Activated T-helper 9 cell treated with anti-CD3 and anti-CD28 coated beads, Interleukin-2, amount 50 U/mL, for 16 hours (primary cell): ENCODE data around the gene SLC8A2.
A peak's percentile ranks its signal among the peaks of the same experiment; 100 is the strongest.
"Not testable (repeated sequence)": the region's sequence is repeated elsewhere in the genome, so short reads cannot be mapped to it uniquely, and the experiment has no call there.

ENCODE experiments used
- DNase-seq: peaks from one replicate; pipeline ENCODE4 v3.0.0-alpha.2; 2020; ENCODE audit warnings: low read depth

Gene SLC8A2

DNA sequence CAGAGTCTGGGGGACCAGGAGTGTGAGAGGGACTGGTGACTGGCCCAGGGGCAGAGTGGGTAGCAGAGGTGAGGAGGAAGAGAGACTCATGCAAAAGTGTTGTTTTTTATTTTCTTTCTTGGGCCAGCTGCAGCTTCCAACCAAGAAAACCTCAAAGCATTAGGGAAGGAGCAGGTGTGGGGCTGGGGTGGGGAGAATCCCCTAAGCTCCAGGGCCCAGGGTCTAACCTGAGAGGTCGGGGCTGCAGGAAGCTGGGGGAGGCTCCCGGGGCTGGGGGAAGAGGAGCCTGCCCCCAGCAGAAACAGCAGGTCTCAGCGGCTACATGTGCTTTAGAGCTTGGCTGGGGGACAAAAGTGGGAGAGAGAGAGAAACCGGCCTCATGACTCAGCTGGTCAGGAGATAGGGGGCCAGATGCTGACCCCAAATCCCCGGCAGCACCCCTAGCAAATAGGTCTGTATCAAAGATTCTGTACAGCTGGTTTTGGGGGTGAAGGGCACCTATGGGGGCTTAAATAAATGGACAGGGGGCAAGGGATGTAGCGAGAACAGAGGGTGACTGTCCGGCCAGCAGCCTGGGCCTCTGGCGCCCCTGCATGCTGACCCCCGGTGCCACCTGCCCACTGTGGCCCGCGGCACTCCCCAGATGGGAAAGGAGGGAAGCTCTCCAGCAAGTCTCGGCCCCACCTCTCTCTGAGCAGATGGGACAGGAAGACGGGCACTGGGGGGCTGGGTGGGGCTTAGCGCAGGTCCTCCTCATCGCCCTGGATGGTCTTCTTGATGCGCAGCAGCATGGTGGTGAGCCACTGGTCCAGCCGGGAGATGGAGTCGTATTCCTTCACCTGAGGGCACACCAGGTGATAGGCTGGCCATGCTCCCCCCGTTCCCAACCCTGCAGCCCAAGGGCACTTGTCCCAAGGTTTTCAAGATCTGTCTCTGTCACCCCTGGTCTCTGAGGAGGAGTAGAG is 16.1 kb upstream of the SLC8A2 start:
- no peak for DNase-seq

DNA sequence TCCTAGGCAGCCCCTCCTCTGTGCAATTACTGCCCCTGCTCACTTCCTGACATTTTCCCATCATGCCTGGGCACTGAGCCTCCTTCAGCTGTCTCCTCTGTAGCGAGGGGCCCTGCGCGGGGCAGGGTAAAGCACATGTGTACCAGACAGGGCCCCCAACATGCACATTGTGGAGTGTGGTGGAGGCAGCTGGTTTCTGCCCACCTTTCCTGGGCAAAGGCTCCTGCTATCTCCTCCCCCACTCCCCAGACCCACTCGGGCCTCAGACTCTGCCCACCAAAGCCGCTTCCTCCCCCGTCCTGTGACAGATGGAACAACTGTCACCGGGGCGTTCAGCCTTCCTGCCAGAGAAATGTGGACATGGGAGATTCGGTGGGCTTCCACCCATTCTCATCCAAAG is 15.2 kb upstream of the SLC8A2 start:
- DNase-seq = no peak

DNA sequence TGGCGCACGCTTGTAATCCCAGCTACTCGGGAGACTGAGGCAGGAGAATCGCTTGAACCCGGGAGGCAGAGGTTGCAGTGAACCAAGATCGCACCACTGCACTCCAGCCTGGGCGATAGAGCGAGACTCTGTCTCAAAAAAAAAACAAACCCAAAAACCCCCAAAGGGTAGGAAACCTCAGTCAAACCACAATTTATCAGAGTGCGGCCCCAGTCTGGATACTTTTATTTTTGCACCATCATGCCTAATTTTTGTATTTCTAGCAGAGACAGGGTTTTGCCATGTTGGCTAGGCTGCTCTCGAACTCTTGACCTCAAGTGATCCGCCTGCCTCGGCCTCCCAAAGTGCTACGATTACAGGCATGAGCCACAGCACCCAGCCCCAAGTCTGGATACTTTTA is 14.5 kb upstream of the SLC8A2 start:
- not testable (repeated sequence) for DNase-seq

DNA sequence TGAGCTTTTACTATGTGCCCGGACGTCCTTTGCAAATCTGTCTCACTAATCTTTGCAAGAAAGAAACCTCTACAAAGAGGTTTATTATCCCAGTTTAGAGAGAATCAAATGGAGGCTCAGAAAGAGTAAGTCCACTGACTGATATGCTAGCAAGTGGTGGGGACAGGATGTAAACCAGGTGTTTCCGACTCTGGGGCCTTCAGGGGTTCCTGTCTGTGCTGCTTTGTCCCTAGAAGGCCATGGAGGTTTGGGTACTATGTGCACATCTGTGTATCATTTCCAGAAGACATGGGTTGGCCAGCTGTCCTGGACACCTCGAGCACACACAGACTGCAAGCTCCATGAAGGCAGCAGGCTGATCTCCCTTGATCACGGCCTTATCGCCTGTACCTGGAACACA is 13.5 kb upstream of the SLC8A2 start:
- DNase-seq = no peak

DNA sequence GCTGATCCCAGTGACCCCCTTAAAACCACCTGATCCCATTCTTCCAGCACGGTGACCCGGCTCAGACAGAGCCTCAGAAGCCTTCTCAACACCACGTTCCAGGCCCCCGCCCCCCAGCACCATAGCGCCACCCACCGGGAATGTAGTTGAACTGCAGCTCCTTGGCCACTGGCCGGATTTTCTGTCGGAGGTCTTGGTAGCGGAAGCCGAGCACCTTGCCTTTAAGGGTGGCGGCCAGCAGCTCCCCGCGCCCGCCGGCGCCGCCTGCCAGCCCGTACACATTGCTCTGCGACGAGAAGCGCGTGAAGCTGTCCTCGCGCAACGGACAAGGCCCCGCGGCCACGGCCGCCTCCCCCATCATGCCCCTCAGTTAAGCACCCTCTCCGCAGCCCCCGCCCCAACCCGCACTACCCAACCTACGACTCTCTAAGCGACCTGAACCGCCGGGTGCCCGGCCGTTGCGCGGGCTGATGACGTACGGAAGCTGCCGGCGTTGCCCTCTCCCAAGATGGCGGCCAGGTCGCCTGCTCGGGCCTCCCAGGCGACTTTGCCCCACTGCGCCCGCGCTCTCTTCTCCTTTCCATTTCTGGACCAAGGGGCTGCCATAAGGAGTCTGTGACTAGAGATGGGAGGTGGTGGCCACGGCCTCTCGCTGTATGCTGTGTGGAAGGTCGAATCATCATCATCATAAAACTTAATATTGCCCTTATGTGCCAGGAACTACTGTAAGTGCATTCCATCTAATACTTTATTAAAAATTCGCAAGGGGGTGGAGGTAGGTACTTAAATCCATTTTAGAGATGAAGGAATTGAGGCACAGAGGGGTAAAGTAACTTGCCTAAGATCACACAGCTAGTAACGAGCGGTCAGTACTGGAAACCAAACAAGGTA is 12.4 kb upstream of the SLC8A2 start, which contains the start of gene KPTN:
KPTN (minus strand) TSS at position 420 of the 891 bp plus-strand sequence; CDS start at position 361, 59 bp downstream.
- peak; percentile 84 for DNase-seq

DNA sequence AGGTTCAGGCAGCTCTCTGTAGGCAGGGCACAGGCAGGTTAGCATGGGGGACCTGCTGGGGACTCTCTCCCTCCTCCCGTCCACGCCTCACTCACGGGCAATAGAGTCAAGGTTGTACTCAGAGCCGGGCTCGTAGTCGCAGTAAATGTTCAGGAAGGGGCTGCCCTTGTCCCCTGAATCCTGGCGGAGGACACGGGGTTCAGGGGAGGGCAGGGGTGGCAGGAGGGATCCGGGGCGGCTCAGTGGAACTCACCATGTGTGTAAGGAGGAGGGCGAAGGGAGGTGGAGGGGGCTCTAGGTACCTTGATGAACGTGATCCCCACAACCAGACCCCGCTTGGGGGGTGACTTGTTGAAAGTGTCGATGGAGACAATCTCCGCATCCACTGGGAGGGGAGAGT is 11.5 kb upstream of the SLC8A2 start:
- DNase-seq = no peak

DNA sequence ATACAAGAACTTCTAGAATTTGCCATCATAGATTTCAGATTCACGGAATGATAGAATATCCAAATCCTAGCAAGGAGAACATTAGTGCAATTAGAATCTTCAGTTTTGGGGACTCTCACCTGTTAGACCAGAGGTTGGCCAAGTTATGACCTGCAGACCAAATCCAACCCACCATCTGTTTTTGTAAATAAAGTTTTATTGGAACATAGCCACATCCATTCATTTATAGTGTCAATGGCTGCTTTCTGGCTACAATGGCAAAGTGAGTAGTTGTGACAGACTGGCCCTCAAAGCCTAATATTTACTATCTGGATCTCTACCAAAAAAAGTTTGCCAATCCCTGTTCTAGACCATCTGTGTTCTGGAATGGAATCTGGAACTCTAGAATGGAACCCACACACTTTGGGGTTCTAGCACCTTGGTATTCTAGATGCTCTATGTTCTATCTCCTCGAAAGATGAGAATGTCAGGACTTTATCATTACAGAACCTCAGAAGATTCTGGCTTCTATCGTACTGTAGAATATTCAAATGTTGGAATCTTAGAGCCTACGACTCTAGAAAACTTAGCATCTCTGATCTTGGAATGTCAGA is 9.9 kb upstream of the SLC8A2 start:
- no peak for DNase-seq

DNA sequence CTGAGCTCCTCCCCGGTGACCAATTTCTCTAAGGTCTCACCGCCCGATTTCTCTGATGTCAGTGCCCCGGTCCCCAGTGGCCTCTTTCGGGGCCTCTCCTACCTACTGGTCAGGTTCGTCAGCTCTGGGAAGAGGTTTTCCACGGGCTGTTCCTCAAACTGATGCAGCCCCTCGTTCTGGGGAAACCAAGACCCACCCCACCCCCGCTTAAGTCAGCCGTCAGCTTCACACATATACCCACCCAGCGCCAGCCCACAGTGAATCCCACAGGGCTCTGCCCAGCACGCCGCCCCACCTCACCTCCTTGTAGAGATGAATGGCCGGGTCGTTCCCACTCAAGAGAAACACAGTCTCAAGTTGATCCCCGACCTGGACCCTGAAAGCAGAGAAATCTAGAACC is 9.0 kb upstream of the SLC8A2 start:
- DNase-seq = no peak

DNA sequence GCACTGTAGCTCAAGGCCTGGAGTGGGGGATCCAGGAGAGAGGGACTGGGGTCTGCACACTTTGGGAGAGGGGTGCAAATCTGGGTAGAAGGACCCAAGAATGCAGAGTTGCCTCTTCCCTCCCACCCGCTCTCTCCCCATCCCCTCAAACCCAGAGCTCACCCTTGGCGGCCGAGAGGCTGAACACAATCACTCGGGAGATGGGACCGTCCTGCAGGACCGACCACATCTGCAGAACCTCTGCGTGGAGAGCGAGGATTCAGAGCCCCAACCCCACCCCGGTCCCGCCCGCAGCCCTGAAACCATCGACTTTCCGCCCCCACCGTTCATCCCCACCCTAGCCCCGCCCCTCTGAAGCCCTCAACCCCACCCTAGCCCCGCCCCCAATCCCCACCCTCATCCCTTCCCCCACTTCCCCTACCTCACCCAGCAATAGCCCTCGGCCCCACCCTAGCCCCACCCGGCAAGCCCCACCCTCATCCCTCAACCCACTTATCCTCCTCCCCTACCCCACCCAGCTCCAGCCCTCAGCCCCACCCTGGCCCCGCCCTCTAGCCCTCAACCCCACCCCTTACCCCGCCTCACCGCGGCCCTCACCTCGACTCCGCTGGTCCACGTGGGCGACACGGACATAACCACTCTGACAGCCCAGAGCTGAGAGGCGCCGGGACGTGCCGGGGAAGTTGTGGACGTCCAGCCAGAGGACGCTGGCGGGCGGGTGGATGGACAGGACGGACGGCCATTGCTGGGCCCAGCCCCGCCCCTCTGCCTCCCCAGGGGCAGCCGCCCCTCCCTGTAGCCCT is 8.2 kb upstream of the SLC8A2 start:
- no peak for DNase-seq

DNA sequence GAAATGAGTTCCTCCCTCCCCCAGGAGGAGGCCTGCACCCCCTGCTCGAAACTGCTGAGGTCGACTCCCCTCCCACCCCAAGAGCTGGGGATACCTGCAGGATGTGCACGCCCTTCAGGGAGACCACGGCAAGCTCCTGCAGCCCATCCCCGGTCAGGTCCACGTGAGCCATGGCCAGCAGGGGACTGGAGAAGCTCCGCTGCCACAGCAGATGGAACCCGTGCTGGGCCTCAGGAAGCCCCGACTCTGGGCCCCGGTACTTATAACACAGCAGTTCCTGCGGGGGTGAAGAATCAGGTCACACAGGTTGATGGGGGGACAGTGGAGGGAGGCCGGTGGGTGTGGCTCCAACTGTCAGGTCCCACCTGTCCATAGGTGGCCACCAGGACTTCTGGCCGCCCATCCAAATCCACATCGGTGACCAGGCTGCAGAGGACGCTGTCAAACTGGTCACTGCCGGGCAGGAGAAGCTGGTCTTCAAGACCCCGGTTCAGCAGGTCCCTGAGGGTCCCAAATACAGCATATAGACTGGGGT is 4.8 kb upstream of the SLC8A2 start:
- no peak for DNase-seq

DNA sequence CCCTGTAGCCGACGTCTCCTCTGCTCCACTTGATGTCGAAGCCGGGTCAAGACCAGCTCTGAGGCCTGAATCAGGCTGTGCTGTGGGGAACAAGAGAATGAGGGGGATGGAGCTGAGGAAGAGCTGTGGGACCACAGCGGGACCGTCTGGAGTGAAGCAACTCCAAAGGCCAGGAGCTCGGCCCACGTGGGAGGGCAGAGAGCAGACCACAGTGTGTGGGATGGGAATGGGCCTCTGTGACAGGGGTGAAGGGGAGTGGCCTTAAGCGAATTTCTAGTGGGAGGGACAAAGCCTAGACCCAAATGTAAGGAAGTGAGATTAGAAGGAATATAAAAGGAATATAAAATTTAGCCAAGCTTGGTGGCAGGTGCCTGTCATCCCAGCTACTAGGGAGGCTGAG is 3.8 kb upstream of the SLC8A2 start:
- DNase-seq = no peak

DNA sequence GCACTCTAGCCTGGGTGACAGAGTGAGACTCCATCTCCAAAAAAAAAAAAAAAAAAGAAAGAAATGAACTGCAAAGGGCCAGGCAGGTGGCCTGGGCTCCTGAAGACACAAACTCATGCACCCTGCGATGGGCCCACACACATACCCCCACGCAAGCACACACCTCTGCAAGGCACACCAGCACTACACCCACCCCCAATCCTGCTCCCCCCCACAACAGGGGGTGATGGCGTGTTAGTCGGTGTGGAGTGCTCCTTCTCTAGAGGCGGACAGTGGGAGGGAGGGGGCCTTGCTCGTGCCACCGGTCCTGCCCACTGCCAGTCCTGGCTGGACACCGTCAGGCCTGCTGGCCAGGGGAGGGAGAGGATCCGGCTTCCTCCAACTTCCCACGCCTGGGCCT is 1.6 kb upstream of the SLC8A2 start:
- no peak for DNase-seq

DNA sequence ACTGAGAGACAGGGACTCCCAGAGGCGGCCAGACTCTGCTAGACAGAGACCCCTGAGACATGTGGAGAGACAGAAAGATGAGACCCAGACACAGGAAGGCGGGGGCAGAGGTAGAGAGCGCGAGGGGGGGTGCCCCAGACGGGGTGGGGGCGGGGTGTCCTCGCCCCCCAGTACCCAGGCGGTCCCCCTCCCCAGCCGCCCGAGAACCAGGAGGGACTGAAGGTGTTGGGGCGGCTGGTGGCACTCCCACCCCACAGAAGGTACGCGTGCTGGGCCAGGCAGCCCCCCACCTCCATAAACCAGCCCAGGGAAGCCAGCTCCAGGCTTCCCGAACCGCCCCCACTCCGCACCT is 336 bp downstream of the SLC8A2 start:
- DNase-seq = no peak

DNA sequence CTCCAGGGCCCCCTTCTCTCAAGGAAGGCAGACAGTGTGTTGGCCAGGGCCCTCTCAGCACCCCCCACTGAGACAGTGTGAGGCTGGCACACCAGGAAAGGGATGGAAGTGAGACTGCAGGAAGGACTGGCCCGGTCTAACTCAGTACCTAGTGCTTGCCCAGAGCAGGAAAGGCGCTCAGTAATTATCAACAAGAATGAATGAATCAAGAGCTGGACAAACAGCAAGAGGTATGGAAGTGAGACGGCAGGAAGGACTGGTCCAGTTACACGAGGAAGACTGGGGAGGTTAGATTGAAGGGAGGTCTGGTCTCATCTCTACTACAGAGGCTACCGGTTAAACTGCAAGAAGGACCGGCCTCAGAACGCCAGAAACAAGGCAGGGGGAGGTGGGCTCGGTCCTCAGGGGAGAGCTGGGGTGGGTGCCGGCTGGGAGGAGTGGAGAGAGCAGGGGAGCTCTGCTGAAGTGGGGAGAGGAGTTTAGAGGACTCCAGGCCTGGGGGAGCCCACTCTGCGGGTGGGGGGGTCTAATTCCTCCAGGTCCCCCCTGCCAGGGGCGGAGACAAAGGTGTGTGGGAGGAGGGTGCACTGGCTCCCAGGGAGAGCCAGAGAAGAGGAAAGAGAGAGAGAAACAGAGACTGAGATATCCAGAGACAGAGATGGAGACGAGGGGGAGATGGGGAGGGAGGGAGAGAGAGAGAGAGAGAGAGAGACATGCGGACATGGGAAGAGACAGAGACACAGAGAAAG is 1.1 kb downstream of the SLC8A2 start:
- no peak for DNase-seq

DNA sequence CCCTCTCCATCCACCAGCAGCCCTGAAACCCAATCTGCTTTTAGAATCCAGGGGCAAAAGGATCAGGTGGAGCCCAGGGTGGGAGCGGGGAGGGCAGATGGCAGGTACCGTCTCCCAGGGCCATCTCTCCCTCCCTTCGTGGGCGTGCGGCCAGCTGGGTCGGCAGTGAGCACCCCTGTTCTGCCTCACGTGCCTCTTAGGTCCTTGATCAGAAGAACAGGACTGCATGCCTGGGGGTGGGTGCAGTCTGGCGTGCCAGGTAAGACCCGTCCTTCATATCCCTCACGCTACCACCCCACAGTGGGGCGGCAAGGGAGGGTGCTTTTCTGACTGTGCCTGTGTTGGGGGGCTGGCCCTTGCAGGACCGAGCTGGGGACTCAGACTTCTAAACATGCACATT is 2.0 kb downstream of the SLC8A2 start:
- no peak for DNase-seq

DNA sequence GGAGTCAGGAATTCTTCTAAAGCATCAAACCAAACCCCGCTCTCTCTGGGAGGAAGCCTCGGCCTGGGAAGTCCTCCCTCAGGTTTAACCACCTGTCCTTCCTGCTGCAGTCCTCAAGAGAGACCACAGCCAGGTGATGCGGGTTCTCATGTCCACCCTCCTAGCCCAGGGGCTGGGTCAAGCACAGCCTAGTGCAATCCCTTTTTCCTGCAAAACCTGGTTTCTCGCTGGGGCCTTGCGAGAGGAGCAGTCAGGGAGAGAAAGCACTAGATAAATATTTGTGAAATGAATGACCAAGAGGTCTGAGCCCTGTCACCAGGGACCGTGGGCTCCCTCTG is 2.4 kb downstream of the SLC8A2 start:
- DNase-seq = no peak

DNA sequence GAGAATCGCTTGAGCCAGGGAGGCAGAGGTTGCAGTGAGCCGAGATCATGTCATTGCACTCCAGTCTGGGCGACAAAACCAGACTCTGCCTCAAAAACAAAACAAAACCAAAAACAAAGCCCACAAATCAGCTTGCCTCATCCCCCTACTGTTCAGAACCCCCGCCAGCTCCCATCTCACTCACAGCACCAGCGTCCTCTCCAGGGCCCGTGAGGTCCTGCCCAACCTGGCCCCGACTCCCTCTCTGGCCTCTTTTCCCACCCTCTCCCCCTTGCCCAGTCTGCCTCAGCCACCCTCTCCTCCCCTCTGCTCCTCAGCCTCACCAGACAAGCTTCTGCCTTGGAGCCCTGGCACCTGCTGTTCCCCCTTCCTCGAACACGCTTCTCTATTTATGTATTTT is 3.8 kb downstream of the SLC8A2 start:
- no peak for DNase-seq

DNA sequence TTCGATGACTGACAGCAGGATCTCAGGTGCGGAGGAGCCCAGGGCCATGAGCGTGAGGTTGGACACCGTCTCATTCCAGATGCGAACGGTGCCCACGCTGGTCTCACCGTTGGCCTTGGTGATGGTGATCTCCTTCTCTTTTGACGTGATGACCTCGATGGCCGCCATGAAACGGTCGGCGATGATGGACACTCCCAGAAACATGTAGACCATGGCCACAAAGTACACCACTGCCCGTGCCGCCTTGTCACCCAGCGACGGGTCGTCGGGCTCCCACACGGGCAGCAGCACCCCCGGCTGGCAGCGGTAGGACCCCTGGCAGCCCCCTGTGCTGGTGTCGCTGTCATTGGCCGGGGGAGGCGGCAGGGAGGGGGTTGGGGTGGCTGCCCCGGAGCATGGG is 5.7 kb downstream of the SLC8A2 start:
- DNase-seq = no peak

DNA sequence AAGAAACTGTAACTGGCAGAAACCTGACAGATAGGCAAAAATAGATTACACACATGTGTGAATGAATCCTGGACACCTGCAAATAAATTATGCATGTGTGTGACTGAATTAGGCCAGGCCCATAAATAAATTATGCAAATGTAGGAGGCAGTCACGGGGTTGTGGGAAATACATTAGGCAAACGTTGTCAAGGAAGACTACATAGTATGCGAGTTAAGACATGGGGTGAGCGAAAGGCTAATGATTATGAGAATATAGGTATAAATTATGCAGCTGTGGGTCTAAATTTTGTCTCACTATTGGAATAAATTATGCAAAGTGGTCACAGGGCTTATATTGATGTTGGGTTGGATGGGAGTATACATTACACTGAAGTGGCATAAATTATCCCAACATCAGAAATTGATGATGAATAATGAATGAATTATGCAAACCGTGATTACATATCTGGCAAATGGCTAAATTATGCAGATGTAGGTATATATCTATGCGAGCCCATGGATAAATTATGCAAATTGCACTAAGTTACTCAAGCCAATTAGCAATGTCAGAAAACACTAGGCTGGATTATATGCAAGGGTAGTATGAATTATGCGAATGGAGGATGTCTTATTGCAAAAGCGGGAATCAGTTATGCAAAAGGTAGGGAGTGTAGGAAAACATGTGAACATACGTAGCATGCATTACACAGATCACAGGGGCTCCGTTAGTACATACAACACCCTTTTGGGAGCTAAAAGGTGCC is 6.8 kb downstream of the SLC8A2 start:
- DNase-seq = no peak

DNA sequence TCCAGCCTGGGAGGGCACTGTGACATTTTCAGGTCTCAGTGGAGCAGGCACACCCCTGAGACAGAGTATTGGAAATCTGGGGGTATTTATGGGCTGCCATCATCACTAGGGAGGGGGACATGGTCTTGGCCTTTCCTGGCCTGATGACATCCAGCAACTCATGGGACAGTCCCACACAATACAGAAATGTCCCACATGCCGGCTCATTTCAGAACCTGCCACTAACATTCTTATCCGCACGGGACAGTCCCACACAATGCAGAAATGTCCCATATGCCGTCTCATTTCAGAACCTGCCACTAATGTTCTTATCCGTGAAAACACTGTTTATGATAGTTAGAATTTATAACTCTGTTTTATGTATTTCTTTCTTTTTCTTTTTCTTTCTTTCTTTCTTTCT is 9.8 kb downstream of the SLC8A2 start:
- no peak for DNase-seq
